Iris pigment epithelial cell (primary cell): ENCODE results near the gene RER1.
A peak's percentile ranks its signal among the peaks of the same experiment; 100 is the strongest.

ENCODE experiments used
- DNase-seq: peaks from one replicate; pipeline ENCODE4 v3.0.0-alpha.2; 2011; ENCODE audit warnings: low read depth

The RER1 gene

DNA sequence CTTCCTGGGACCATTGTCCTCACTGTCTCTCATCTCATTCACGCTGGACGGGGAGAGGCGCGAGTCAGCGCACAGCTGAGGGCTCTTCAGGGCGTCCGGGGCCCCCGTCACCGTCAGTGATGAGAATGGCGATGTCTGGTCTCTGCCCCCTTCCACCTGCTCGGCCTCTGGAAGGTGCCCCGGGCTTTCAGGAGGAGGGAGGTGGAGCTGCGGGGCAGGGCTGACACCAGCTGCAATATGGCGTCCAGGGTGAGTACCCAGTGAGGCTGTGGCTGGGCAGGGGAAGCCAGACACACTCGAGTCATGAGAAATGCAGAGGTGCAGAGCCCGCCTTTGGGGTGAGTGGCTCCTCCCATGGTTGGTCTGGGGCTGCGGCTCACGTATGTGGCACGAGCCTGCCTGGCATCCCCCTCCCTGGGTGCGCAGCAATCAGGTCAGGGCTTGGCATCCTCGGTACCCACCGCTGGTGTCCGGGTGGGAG is 15.3 kb upstream of the RER1 start:
- no peak for DNase-seq

DNA sequence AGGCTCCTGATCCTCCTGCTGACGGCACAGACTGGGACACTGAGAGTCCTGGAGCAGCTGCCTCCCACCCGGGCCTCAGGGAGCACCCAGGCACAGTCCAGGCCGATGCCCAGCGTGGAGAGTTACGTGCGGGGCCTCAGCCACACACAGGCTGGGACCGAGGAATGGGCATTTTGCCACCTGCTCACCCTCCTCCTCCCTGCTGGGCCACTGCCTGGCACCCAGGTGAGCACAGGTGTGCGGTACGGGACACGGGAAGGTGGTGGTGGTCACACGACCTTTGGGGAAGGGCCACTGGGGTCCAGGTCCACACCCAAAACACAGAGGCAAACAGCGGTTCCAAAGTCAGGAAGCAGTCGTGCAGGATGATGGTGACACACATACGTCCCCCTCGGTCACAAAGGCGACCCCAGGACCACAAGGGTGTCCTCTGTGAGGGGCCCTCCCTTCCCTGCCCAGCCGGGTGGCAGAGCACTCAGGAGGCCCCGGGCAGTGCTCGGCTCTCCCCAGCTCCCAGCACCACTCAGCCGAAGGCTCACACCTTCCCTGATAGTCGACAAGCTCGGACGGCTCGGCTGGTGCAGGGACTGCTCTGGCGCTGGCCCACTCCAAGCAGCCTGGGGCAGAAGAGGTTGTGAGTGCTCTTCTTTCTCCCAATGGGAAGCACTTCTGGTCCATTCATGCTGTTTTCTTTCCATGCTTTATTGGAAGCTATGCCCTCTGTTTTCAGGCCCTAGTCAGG is 14.5 kb upstream of the RER1 start:
- no peak for DNase-seq

DNA sequence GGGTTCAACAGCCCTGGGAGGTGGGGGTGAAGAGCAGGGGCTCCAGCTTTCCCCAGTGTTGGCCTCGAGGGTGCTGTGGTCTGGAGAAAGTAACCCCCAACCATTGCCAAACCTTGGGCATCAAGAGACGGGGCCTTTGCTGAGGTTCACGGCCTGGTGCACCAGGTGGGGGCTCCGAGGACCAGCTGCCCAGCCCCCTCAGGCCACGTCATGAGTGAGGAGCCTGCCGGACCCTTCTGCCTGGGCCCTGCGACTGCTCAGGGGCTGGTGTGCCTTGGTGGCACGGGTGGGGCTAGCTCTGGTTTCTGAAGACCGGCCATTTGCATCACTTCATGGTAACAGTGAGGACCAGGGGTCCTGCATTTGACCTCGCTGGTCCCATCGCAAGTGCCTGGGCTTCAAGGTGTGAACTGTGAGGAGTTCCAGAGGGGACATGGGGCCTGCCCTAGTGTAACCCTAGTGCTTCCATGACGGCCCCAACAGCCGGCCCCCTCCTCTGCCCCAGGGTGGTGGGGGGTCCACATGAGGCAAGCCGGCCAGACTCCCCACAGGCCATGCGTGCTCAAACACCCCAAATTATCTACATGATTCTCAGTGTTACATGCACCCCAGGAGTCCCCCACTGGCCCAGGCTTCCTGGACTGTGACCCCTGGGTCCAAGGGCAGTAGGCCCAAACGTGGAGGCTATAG is 13.7 kb upstream of the RER1 start:
- DNase-seq: no peak

DNA sequence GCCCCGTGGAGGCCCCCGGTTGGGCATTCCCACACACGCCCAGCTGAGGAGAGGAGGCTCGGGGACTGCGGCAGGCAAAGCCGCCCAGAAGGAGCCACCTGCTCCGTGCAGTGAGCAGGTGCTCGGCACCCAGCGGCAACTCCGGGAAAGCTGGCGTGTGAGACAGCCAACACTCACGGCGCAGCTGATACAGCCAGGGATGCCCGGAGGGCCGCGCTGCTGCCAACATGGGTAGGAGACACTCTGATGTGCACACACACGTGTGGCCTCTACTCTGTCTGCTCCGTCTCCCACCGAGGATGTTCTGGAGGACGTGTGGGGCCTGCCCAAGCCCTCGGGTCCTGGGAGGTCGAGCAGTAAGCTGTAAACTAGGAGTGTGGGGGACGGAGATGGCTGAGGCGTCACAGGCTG is 13.2 kb upstream of the RER1 start:
- DNase-seq: no peak

DNA sequence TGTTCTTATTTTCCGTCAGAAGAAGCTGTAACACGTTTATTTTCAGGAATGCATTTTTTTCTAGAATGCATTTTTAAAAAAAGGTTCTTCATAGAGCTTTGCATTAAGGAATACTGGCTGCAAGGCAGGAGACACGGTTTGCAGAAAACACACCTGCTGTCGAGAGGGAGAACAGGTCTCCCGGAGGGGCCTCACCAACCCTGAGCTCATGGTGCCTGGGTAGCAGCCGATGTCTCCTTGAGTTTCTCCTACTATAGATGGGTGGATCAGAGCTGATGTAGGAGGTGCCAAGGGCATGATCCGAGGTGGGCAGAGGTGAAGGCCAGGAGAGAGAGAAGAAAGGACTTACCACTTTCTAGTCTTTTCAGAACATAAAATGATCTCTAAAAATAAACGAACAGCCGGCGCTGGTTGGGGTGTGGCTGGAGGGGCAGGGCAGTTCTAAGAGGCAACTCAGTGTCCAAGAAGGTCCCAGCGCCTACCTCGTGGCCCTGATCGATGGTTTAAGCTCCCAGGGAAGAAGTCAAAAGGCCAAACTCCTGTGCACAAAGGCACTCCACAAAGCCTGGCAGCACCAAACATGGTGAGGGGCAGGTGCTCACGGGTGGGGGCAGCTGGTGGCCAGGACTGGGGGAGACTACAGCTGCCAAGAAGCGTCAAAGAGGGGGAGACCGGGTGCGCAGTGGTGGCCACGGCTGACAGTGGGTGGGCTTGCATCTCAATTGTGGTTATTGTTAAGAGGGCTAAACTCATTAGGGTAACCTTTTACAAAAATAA is 12.5 kb upstream of the RER1 start:
- DNase-seq: no peak

DNA sequence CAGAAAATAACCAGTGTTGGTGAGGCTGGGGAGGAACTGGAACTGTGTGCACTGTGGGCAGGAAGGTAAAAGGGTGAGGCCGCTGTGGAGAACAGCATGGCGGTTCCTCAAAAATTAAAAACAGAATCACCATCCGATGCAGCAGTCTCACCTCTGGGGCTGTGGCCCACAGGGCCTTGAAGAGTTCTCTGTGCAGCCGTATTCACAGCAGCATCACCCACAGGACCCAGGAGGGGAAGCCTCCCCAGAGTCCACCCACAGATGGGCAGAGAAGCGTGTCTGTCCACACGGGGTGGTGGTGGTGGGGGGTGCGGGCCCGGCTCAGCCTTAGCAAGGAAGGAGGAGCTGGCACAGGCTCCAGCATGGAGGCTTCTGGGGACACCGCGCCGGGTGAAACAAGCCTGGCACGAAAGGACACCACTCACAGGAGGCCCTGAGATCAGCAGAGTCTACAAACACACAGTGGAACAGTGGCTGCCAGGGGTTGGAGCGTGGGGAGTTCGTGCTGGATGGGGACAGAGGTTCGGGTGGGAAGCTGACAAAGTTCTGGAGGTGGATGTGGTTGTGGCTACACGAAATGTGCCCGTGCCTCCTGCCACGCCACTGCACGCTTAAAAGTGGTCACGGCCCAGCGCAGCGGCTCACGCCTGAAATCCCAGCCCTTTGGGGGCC is 11.8 kb upstream of the RER1 start:
- DNase-seq: no peak

DNA sequence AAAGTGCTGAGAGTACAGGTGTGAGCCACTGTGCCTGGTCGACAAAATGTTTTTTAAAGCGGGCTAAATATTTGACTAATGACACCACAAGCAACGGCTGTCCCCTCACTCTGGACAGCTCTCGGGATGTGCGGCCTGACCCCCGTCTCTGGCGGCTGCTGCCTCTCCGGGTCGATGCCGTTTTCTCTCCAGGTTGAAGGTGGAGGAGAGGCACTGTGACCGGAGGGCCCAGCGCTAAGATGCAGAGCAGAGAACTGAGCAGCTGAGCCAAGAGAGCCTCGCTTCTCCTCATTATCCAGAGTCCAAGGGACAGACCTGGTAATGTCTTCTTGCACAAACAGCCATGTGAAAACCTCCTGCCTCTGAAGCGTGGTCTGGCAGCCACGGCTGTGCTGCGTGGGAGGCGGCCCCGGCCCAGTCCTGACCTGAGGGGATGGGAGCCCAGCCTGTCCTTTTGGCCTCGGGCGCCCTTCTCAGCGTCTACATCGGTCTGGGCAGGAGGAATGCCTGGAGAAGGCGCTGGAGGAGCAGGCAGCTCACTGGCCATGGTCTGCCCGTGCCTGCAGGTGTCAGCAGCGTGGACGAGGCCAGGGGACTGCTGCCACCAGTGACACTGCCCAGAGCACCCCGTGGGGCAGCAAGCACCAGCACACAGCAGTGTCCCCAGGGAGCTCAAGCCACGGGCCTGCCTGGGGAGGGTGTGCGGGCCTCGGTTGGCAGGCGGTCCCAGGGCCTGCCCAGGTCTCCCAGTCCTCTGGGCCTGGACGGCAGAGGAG is 10.6 kb upstream of the RER1 start:
- no peak for DNase-seq

DNA sequence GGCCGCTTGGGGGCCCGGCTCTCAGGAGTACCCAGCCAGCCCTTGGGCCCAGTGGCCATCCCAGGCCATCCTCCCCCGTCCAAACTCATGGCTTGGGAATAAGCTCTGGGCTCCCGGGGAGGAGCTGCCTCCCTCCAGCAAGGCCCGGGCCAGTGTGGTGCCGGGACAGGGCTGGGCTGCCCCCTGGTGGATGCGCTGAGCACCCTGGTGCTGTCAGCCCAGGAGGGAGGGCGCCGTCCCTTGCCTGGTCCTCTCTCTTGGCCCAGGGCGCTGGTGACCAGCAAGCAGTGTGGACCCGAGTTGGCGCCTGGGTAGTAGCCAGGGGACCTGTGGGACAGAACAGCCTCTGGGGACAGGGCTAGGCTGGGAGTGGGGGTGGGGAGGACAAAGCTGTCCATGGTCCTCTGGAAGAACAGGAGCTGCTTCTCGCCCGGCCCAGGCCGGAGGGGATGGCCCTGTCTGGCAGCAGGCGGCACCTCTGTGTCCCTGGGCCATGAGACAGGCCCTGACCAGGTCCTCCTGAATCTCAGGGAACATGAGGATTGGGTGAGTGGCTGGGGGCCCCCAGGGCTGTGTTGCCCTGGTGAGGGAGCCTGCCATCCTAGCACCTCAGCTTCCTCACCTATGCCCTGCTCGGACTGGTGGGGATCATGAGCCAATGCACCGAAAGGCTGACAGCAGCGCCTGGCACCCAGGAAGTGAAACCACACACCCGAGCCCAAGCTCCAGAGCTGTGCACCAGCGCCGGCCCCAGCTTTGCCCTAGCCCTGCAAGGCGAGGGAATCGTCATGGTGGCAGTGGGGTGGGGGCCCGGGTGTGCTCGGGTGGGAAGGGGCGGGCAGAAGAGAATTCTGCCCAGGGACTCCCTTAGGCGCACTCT is 9.7 kb upstream of the RER1 start:
- DNase-seq: peak; percentile 68

DNA sequence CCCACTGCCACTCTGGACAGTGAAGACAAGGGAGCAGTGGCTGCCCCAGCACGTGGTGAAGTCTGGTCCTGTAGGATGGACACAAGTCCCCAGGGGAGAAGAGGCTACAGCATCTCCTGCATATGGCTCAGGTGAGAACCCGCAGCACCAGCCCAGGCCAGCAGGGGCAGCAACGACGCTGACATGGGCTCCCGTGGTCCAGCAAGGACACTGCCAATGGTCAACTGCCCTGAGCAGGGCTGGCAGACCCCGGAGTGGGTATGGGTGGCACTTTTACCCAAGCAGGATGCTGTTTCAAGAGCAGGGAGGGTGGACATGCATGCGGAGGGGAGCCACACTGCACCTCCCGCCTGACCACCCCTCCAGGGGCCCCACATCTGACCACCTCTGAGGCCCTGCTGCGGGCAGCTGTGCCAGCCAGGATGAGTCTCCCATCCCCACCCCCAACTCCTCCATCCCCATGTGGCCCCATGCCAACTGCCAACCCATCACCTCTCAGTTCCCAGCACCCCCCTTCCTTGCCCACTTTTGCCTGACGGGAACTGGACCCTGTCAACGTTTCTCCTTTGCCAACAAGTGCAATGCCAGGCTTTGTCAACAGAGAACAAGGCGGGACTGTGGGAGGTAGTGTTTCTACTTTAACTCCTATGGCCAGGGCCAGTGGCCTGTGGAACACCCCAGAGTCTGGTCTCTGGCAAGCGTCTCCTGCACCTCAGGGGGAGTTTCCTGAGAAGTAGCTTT is 8.8 kb upstream of the RER1 start:
- DNase-seq: peak; percentile 28

DNA sequence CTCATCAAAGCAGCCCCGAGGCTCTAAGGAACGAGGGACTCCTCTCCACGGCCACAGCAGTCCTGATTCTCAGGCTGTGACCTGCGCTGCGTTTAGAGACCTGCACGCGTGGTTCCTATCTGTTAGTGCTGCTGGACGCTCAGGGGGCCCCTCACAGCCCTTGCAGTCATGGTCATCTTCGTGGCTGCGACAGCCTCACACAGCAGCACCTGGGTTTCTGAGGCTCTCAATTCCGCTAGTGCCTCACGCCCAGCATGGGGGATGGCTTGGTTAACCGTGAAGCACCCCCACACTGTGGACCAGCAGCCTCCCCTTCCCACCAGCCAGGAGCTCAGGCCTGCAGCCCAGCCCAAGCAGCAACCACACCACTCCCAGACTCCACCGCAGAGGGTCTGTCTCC is 8.1 kb upstream of the RER1 start:
- DNase-seq: no peak

DNA sequence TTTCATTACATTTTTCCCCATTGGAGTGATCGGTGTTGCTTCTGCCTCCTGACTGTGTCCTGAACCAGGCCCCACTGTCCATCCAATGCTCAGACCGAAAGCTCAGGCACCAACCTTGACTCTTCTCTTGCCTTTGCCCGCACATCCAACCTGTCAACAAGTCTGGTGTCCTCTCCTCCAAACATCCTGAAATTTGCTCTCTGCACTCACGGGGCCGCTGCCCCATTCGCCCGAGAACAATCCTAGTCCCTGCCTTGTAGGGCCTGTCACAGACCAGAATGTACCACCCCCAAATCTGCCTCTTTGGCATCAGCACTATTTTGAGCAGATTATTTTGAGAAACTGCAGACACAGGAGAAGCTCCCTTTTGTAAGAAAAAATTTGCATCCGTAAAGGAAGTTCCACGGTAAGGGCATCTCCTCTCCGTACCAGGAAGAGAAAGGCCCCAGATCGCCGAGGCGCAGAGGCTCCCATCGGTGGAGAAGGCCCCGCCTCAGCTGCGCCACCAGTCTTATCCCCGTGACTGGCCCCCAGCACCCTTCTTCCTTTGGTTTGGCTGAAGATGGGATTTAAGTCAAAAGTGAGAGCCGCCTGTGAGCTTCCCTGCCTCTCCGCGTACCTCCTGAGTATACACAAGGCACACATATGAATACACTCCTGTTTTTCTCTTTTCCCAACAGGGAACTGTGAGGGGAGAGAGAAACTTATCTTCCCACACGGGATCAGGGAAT is 7.3 kb upstream of the RER1 start:
- DNase-seq: no peak

DNA sequence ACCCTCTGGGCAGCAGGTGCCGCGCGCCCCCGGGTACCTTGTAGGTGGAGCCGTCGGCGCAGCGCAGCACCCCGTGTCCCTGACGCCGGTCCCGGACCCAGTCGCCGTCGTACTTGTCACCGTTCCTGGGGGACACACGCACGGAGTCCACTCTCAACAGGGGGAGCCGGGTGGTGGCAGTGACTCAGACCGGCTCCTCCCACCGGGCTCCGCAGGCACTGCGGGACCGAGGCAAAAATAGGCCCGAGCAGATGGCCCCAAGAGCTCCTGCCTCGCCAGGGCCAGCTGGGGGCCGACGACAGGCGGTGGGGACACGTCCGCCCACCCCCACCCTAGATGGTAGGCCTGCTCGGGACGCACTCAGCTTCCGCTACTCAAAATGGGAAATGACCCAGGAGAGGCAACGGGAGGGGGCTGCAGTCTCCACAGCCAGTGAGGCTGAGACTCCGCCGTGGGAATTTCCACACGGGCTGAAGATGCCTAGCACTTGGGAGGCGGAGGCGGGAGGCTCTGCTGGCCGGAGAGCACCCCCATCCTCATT is 6.6 kb upstream of the RER1 start:
- DNase-seq: no peak

DNA sequence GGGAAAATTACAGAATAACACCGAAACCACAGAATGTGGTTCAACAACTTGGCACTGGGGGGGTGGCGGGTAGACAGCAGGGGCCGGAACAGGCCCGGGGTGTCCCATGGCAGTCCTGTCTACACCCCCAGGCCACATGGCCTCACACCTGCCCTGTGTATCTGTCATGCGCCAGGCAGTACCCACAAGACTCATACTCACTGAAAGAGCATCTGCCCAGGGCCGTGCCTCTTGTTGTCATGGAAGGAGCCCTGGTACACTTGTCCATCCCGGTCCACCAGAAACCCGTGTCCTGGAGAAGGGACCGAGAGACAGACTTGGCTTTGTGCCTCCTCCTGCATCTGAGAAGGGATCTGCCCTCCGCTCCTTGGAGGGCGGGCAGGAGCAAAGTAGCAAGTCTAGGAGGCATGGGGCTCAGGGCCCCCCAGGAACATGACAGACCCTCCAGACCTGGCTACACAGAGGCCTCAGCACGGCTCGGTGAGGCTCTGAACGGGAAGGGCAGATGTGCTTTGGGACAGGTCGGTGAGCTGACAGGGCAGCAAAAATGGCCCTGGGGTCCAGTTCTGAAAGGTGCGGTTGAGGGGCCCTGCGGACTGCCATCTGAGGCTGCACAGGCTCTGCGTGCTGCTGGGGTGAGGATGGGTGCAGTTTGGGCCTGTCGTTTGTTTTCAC is 5.9 kb upstream of the RER1 start:
- DNase-seq: no peak

DNA sequence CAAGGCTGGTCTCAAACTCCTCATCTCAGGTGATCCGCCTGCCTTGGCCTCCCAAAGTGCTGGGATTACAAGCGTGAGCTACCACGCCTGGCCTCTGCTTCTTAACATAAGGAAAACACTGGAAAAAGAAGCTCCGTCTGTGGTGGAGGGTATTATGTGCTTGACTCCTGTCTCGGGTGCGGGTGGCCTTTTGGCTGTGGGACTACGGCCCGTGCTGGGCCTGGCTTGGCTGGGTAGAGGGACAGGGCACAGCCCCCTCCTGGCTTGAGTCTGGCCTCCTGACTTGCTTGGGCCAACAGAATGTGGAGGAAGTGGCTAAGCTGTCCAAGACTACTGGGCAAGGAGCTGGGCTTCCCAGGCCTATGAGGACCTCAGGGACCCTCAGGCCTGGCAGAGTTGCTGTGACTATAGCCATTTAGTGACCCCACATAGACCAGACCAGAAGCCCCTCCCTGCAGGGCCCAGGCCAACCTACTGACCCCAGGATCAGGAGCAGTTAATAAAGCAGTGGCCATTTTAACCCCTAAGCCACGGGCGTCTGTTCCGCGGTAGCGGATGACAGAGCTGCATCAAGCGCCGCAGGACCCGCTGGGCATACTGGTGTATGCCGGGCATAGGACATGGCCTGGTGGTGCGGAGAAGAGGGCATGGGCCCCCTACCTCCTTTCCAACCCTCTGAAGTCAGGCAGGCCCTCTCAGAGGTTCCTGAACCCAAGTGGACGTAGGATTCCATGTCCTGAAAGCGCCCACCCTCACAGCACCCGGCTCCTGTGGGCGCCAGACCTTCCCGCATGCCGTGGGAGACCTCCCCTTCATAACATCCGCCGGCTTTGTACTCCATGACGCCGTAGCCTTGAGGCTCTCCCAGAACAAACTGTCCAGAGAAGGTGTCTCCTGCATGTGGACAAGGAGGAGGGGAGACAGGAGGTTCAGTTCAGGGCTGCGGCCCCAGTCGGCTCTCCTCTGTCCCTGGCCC is 4.7 kb upstream of the RER1 start:
- no peak for DNase-seq

DNA sequence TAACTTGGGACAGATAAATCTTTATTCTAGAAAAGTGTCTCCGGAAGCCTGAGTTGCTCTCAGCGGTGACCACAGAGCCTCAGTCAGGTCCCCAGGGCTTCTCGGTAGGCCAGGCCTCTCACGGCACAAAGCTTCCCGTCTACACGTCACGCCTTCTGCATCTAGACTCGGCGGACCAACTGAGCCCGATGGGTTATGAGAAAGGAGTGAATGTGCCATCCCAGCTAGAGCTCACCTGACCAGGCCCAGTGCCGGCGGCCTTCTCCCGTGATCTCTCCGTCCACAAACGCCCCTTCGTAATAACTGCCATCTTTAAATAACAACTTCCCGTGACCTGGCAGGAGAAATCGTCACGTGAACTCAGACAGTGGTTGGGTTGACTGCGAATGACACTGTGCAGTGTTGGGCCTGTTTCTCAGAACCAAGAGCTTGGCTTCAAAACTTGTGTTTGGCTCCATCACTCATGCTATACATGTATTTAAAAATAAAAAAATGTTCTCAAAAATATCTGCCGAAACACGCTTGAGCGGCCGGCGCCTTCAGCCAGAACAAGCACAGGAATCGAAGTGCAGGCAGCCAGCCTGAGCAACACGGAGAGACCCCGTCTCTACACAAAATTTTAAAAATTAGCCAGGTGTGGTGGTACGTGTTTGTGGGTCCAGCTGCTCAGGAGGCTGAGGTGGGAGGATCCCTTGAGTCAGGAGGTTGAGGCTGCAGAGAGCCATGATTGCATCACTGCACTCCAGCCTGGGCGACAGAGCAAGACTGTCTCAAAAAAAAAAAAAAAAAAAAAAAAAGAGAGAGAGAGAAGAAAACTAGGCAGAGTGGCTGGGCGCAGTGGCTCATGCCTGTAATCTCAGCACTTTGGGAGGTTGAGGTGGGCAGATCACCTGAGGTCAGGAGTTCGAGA is 3.4 kb upstream of the RER1 start:
- no peak for DNase-seq

DNA sequence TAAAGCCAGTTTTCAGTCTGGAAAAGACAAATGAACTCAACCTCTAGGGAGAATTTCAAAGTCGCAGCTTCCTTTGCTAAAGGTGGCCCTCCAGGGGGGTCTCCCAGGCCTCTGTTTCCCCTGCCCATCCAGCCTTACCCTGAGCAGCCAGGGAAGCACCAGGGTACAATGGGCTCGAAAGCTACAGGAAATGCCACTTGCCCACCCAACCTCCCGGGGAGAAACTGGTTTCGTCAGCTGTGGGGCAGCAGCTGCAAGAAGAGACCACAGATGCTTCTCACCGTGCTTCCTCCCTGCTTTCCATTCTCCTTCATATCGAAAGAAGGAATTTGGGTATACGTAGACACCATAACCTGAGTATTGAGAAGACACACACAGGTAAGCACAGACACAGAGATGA is 2.0 kb upstream of the RER1 start:
- no peak for DNase-seq
